Stomach (tissue), 4 donors: Measurements from ENCODE around the gene ANKRD28.

Experiments used
- CTCF ChIP-seq, 7 experiments: fragments of 450-650 bp in 4 of 7; fragments of 200-600 bp in 3 of 7; sonication (generic) in 3 of 7; IDR thresholded peaks; one replicate each; pipeline ENCODE4 v1.5.1; 2016 to 2019; ENCODE audit warnings: antibody characterized with exemption in 7 of 7, control low read depth in 2 of 7, mild to moderate bottlenecking in 1 of 7
- EP300 ChIP-seq: sonication (generic); formaldehyde crosslinking; IDR thresholded peaks from one replicate; pipeline ENCODE4 v1.6.1; 2017; ENCODE audit warnings: antibody characterized with exemption
- POLR2A ChIP-seq, 4 donors: fragments of 450-650 bp; IDR thresholded peaks; one replicate each; pipeline ENCODE4 v1.6.1; 2016; ENCODE audit warnings: antibody characterized with exemption in 4 of 4, control low read depth in 2 of 4, mild to moderate bottlenecking in 1 of 4, moderate library complexity in 1 of 4

GRCh38 chr3:15839568-15839967 lies 41.8 kb upstream of the ANKRD28 start:
- TF ChIP-seq CTCF (IDR thresholded peaks at IDR 0.05) (no peak), EP300 (no peak), POLR2A (IDR thresholded peaks at IDR 0.05) (no peak)
